HG02588 (cell line): ENCODE data around the gene TSTD2.
"Not testable (repeated sequence)": the region's sequence is repeated elsewhere in the genome, so short reads cannot be mapped to it uniquely, and the experiment has no call there.

Source experiments
- ATAC-seq: cut with Tn5 transposase; IDR thresholded peaks from one replicate; pipeline ENCODE4 v1.9.1; 2021; ENCODE audit warnings: mild to moderate bottlenecking, moderate library complexity; ENCODE audit not compliant: unreplicated experiment

TSTD2 gene

DNA sequence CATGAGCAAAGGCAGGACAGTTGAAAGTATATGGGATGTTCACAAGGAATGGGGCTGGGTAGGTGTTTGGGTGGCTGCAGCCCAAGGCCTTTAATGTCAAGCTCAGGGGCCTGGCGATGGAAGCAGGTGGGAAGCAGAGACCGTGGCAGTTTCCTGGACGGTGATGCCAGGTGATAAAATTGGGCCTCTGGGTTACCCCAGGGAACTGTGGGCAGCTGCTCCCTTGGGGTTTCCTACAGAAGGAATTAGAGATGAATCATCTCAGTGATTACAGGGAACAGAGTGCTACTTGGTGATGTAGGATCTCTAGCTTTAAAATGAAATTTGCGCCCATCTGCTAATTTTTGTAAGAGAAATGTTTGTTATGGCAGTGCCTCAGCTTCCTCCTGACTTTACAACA, 39.2 kb downstream of the TSTD2 start:
- ATAC-seq, result no peak

- no peak for ATAC-seq
Observed at GRCh38 chr9:97592126-97592525, 41.0 kb downstream of the TSTD2 start.

DNA sequence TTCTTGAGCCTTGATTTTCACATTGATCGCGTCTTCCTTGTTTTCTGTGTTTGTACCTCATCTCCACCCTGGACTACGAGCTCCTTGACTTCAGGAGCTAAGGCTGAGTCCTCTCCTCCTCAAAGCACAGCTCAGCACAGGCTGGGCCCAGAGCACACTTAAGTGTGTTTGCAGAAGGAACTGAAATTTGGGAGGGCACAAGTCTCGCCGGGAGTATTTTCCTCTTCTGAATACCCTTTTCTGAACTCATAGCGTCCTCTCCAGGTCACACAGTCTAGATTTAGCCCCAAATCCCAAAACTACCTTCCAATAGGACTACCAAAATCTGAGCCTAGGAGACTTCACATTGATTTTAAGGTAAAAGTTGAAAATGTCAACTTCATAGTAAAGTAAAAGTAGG, 41.6 kb downstream of the TSTD2 start:
- no peak for ATAC-seq

- not testable (repeated sequence) for ATAC-seq
Observed at GRCh38 chr9:97586909-97587308, 46.3 kb downstream of the TSTD2 start.

GRCh38 chr9:97584778-97585177, 48.4 kb downstream of the TSTD2 start:
- ATAC-seq, result not testable (repeated sequence)

GRCh38 chr9:97581590-97581989, 51.6 kb downstream of the TSTD2 start:
- ATAC-seq, result not testable (repeated sequence)

DNA sequence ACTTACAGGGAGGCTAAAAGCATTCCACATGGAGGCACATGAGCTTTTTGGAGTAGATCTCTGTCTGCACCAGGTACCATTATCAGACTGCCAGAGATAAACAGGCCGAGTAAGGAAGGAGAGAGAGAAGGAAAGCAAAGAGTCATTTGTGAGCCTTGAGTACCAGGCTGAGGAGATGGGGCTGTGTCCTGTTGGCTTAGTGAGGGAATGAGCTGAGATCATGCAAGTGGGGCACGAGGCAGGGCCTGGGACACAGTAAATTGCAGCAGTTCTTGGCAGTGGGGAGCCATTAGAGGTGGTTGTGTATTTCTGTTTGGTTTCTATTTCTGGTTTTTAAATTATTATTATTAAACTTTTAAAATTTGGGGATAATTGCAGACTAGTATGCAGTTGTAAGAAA, 53.3 kb downstream of the TSTD2 start:
- ATAC-seq, result no peak

- ATAC-seq, result no peak
Observed at GRCh38 chr9:97578846-97579245, 54.3 kb downstream of the TSTD2 start.

GRCh38 chr9:97577051-97577450, 56.1 kb downstream of the TSTD2 start:
- no peak for ATAC-seq

DNA sequence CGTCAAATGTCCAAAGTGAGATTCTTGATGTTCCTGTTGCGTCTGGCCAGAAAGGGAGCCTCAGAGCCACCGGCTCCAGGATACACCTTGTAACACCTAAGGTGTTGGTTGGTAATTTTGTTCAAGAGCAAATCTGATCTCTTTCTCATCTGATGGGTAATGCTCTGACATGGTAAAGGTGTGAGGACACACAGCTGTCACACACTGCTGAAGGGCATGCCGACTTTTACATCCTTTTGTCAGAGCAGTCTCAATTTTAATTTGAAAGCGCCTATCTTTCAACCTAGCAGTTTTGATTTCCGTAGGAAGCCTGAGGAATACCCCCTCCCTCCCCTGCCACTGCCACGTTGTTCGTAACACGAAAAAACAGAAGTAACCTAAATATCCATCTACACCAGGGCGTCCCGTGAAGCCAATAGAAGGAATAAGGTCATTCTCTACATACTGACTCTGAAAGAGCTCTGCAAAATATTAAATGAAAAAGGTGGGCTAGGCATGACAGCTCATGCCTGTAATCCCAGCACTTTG, 57.4 kb downstream of the TSTD2 start:
- ATAC-seq, result no peak

DNA sequence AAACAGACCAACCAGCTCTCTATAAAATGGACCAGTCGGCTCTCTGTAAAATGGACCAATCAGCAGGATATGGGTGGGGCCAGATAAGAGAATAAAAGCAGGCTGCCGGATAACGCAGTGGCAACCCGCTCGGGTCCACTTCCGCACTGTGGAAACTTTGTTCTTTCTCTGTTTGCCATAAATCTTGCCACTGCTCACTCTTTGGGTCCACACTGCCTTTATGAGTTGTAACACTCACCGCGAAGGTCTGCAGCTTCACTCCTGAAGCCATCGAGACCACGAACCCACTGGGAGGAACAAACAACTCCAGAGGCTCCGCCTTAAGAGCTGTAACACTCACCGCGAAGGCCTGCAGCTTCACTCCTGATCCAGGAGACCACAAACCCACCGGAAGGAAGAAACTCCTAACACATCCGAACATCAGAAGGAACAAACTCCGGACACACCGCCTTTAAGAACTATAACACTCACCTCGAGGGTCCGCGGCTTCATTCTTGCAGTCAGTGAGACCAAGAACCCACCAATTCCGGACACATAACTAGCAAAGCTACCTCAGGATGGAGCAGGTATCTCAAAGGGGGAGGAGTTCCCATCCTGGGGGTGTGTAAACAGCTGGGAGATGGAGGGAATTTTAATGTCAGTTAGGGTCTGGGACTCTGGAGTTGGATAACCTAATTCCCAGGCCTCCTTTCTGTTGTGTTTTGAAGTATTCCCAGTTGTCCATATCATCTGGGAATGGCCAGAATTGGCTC, 58.1 kb downstream of the TSTD2 start:
- not testable (repeated sequence) for ATAC-seq

GRCh38 chr9:97574101-97574571, 59.0 kb downstream of the TSTD2 start:
- ATAC-seq, result not testable (repeated sequence)

DNA sequence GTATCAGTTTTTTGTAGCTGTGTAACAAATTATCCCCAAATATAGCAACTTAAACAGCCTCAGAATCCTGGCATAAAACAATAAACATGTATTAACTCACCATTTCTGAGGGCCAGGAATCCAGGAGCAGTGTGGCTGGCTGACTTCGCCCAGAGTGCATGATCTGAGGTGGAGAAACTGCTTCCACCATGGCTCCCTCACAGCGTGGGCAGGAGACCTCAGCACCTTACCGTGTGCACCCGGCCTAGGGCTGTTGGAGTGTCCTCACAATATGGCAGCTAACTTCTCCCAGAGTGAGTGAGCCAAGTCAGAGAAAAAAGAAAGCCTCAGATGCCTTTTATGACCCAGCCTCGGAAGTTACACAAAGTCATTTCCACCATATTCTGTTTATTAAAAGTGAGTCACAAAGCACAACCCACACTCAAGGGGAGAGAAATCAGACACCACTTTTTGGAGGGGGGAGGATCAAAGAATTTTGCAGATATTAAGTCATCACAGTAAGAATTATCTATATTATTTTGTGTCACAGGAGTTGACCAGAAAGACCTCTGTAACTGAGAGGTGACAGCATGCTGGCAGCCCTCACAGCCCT, 59.6 kb downstream of the TSTD2 start:
- ATAC-seq, result no peak

GRCh38 chr9:97572892-97573365, 60.2 kb downstream of the TSTD2 start:
- ATAC-seq, result no peak

DNA sequence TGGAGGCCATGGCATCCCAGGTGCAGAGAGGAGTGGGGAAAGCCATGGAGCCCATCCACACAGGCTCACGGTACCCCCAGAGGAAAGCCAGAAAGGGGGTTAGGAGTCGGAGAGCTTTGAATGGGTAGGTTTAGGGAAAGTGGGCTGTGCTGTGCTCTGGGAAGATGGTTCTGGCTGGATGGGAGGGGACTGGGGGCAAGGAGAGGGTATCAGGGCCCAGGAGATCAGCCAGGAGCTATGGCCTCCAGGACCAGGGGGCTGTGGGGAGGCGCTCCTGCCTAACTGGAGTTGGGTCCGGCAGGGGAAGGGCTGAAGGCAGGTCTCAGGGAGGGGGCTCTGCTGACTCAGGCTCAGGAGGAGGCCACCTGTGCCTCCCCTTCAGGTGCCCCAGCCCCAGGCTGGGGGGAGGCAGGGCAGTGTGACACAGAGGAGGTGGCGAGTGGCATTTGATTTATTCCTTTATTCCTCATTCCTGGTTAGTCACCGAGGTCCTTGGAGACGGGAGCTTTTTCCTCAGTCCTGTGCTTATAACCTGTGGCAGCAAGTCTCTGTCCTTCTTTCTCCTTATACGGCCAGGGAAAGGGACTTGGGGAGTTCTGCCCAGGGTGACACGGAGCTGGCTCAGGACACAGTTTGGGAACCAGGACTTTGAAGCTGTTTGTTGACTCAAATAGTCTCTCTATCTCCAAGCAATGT, 60.8 kb downstream of the TSTD2 start:
- no peak for ATAC-seq

DNA sequence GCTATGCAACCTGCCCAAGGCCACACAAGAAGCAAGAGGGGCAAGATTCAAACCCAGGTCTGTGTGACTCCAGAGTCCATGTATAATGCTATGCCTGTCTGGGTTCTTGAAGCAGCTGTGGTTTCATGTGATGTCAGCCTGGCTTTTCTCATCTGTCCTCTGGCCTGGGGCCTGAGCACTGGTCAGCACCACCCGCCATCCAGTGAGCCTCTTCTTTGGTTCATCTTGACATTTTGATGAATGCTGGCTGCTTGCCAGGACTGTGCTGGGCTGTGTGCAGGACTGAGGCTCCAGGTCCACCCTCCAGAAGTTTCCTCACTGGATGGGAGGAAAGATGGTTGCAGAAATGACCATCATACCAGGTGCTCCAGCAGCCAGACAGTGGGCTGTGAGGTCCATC, 61.5 kb downstream of the TSTD2 start:
- no peak for ATAC-seq

DNA sequence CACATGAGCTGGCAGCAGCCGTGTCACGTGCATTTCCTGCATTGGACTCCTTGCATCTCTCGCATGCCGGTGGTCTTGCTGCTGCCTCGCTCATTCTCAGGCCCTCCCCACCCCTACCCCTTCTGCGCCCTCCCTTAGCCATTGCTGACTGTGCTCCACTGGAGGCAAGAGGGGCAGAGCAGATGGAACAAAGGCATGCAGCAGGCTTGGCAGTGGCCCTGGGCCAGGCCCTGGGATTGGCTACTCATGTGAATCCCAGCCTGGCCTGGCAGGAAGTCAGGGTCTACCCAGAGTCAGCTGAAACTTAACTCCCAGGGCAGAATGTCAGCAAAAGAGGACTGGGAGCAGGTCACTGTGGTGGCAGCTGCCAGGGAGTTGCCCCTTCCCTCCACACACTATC, 62.3 kb downstream of the TSTD2 start:
- no peak for ATAC-seq

DNA sequence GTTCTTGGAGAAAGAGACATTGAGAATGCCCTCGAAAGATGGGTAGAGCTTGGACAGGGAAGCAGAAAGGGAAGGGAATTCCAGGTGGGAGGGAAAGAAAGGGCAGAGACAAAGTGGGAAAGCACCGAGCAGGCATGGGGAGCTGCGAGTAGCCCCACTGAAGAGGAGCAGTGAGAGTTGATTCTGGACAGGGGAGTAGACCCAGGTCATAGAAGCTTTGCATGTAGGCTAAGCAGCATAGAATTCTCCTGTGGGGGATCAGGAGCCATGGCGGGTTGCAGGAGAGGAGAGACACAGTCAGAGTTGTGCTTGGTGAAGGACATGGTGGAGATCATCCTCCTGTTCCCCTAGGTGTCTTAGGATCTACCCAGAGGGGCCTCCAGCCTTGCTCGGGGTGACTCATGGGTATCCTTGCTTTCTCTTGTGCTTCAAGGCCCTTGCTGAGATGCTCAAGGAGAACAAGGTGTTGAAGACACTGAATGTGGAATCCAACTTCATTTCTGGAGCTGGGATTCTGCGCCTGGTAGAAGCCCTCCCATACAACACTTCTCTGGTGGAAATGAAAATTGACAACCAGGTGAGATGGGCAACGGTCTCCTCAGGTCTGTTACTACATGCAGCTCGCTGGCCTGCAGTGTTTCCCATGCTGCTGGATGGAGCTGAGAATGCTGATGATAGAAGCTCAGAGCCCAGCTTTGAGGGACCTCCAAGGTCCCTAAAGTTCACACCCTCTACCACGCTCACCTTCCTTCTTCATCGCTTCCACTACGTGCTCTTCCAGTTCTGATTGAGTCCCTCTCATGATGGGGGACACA, 64.5 kb downstream of the TSTD2 start:
- no peak for ATAC-seq

GRCh38 chr9:97567894-97568202, 65.3 kb downstream of the TSTD2 start:
- no peak for ATAC-seq

DNA sequence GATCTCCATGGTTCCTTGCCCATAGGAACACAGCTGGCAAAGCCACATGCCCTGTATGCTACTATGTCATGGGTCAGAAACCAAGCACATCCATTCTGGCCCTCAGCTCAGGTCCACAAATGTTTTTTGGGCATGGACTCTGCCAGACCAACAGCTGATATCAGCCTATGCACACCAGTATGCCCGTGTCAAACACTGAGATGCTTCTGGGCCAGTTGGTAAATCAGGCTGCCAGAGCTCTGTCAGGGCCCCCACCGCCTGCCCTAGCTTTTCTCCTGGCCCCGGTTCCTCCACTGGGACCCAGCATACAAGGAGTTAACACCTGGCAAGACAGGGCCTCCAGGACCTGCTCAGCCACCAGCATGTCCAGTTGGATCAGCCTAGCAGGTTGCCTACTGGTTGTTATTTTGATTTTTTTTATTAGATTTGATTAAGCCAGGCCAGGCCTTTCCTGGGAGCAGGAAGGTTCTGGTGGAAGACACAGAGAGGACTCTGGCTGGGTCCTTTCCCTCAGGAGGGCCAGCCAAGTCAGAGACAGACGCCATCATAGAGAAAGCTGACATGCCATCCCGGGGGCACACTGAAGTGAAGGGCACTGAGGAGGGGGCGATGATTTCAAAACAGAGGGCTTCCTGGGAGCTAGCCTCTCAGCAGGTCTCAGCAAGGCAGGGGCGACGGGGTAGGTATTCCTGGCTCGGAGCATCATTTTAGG, 65.8 kb downstream of the TSTD2 start:
- no peak for ATAC-seq
